Stimulated activated CD4-positive, alpha-beta T cell treated with anti-CD3 and anti-CD28 coated beads, Interleukin-12 subunit alpha, Interleukin-12 subunit beta, amount 100 ng/mL, for 48 hours (primary cell): ENCODE results near the gene MCTP2.

ENCODE experiments used
- DNase-seq, 3 donors: peaks; one replicate each; pipeline ENCODE4 v3.0.0-alpha.2; 2020; ENCODE audit warnings: low read depth in 2 of 3, low spot score in 1 of 3

The MCTP2 gene

DNA sequence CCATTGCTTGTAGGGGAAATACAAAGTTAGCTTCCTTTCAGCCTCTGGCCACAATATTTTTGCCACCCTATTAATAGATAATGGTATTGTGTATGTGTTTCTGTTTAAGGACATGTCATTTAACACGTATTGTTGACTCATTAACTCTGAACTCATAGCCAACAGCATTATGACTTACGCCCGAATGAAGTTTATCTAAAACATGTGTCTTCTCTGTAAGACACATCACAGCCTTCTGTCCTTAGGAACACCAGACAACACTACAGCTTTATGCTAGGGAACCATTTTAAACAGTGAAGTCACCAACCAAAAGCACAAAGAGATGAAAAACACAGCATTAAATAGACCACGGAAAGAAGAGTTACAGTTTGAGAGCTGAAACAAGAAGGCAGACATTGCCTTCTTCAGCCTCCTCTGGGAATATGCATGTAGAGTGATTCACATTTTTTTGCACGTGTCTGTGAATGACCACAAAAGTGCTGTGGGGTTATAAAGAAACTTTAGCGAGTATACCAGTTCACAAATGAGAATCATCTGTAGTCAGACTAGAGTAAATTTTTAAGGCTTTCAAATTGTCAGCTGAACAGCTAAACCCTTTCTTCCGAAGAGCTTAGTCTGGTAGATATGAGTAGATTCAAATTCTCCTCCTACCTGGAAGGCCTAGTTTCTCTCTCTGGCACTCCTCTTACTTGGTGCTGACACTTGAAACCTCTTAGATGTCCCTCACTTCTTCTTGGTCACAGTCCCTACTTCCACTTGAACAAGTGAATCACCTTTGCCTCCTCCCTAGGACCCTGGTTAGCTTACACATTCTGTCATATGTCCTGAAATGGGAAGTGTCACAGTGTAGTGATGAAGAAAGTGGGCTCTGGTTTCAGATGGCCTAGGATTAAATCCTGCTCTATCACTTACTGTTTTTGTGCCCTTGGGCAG is 32.2 kb downstream of the MCTP2 start:
- no peak for DNase-seq

GRCh38 chr15:94265009-94265408 is 33.6 kb downstream of the MCTP2 start:
- DNase-seq, result no peak

GRCh38 chr15:94265982-94266381 is 34.6 kb downstream of the MCTP2 start:
- DNase-seq, result no peak

DNA sequence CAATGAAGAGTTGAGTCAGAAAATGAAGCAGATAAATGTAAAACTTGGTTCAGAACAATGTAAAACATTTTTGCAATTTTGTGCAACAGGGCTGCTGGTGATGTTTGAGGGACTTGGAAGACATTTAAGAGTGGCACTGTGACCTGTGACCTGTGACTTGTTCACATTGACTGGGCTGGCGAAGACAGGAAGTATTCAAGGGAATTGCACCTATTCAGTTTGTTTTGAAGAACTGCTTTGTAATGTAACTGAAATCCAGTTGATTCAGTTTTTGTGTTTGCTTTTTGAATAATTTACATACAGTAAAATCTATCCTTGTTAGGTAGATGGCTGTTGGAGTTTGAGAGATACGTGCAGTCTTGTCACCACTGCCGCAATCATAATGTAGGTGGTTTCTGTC is 35.4 kb downstream of the MCTP2 start:
- no peak for DNase-seq

DNA sequence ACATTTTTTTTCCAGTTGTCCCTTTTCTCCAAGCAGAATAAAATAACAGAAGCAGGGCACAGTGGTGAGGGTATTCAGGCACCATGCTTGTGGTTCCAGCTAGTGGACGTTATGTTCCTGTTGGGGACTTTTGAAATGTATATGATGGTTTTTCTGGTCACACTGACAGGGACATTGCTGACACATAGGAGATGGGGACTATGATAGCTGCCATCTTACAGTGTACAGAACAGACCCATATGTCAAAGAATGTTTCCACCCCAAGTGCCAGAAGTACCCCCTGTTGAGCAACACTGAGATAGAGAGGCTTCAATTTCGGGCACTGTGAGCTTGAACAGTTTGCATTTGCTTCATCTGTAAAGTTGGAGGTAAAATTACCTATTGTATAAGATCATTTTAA is 38.6 kb downstream of the MCTP2 start:
- DNase-seq, result no peak

GRCh38 chr15:94270570-94270969 is 39.2 kb downstream of the MCTP2 start:
- no peak for DNase-seq

DNA sequence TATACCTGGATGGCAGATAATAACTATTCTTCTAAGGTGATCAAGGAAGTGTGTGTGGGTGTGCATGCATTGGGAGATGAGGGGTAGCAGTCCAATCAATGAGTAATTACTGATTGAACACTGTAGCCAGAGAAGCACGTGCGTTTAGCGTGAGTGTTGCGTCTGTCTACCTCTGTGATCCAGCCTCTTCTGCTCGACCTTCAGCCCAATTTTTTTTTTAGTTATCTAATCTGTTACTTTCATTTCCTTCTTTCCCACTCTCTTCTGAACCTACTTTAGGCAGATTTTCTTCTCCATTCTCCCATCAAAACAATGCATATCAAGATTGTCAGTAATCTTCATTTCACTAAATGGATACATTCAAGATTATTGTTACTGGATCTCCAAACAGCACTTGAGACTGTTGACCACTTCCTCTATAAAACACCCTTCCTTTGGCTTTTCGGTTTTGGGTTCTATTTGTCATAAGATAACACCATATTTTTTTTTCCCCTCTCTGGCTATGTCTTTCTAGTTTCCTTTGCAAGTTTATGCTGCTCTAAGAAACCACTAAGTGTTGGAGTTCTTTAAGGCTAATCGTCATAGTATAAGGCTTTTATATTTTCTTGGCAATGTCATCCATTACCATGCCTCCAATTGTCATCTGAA is 41.0 kb downstream of the MCTP2 start:
- DNase-seq, result no peak

- no peak for DNase-seq
Measured at GRCh38 chr15:94273826-94274225, 42.5 kb downstream of the MCTP2 start.

DNA sequence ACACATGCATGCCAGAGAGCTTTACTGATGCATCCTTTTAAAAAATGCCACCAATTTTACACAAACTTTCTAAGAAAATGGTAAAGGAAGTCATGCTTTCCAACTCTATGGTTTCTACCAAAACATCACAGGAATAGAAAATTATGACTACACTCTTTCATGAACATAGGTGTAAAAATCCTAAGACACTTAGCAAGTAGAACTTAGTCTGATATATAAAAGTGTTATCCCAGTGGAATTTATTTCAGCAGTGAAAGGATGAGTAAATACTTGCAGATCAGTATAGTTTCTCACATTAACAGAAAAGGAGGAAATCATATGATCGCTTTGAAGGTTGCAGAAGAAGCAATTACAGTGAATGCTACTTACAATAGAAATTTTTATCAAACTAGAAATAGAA is 43.4 kb downstream of the MCTP2 start:
- no peak for DNase-seq

DNA sequence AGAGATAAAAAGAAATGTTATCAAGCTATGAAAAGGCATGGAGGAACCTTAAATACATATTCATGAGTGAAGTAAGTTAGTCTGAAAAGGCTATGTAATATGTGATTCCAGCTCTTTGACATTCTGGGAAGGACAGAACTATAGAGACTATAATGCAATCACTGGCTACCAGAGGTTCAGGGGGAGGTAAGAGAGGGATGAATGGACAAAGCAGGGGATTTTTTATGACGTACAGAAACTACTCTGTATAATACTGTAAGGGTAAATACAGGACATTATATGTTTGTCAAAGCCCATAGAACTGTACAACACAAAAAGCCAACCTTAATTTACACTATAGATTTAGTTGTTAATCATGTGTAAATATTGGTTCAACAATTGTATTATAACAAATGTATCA is 46.1 kb downstream of the MCTP2 start:
- DNase-seq, result no peak

GRCh38 chr15:94279736-94280135 is 48.4 kb downstream of the MCTP2 start:
- DNase-seq, result no peak

- DNase-seq, result no peak
Measured at GRCh38 chr15:94280301-94280700, 48.9 kb downstream of the MCTP2 start.

- no peak for DNase-seq
Measured at GRCh38 chr15:94282269-94283250, 51.2 kb downstream of the MCTP2 start.

GRCh38 chr15:94286583-94286982 is 55.2 kb downstream of the MCTP2 start:
- DNase-seq, result no peak

DNA sequence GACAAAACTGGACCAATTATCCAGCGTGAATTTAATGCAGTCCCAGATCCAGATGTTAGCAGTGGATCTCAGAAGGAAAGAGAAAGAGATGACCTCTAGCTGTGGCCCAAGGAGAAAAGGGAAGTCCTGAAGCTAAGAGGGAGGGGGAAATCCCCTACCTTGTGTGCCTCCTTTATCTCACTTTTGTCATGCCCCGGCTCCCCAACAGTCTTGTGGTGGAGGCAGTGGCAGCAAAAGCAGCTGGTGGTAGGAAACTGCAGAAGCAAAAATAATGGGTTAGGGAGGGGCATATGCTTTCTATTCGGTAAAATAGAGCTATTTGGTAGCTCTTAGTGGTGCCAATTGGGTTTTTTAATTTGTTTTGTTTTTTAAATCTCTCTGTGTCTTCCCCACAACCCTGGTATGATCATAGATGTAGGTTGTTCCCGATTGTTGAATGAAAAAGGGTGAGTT is 56.5 kb downstream of the MCTP2 start:
- peak in 2 of 3 donors; percentile 14 to 25 for DNase-seq

DNA sequence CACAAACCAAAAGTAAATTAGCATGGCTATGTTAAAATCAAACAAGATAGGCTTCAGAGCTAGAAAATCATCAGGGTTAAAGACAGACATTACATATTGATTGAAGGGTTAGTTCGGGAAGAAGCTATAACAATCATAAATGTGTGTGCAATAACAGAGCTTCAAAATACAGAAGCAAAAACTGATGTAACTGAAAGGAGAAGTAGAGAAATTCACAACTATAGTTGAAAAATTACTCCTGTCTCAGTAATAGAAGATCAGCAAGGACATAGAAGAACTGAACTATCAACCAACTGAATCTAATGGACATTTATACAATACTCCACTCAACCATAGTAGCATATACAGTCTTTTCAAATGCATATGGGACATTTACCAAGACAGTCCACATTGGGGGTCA is 59.4 kb downstream of the MCTP2 start:
- no peak for DNase-seq

DNA sequence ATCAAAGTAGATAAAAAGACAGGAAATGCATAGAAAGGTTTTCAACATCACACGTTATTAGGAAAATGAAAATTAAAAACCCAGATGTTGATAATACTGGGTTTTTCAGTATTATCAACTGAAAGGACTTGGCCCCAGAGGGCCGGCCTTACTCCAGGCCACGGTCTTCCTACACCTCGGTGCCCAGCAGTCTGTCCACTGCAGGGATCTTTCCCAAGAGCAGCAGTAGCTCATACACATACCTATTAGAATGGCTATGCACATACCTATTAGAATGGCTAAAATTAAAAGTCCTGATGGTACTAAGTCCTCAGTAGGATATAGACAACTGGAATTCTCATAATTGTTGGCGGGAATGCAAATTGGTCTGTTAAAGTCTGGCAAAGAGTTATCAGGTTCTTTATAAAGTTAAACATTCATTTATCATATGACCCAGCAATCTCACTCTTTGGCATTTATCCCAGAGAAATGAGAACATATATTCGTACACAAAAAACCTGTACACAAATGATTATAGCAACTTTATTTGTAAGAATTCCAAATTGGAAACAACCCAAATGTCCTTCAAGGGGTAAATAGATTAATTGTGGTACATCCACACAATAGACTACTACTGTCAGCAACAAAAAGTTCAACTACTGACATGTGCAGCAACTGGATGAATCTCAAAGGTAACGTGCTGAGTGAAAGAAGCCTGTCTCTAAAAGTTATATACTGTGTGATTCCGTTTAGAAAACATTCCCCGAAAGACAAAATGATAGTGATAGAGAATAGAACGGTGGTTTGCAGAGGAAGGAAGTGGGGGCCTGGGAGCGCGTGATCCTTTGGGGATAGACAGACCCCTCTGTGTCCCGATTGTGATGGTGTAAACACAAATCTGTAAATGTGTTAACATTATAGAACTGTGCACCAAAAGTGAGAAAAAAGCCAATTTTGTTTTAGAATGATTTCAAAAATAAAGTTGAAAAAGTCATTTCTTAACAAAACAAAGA is 62.3 kb downstream of the MCTP2 start:
- DNase-seq, result no peak

DNA sequence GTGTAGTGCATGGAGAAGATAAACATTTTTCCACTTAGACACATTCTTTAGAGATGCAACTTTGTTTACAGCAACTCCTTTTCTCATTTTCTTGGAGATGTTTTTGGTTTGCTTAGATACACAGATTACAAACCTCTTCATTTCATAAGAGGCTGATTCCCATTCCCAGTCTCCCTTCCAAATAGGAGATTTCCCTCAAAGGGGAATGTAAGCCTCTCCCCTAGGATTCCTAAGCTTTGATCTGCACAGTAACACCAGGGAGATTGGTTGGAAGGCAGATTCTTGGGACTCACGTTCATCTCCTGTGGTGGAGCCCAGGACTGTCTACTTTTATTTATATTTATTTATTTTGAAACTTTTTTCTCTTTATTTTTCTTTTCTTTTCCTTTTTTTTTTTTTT is 63.2 kb downstream of the MCTP2 start:
- DNase-seq, result no peak

DNA sequence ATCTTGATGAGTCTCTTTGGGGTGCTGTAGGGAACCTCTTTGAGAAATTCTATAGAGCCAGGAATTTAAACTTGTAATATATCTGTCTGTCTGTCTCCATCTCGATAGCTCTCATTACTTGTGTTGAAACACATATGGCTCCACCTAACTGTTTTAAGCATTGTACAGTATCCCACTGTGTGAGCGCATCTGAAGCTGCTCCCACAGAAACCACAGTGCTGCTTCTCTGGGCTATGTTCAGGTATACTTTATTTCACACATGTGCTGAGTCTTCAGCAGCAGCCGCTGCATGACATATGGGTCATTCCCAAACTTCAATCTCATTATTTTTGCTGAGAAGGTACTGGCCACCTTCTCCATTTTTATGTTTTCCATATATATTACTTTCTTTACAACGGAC is 63.9 kb downstream of the MCTP2 start:
- DNase-seq, result no peak

DNA sequence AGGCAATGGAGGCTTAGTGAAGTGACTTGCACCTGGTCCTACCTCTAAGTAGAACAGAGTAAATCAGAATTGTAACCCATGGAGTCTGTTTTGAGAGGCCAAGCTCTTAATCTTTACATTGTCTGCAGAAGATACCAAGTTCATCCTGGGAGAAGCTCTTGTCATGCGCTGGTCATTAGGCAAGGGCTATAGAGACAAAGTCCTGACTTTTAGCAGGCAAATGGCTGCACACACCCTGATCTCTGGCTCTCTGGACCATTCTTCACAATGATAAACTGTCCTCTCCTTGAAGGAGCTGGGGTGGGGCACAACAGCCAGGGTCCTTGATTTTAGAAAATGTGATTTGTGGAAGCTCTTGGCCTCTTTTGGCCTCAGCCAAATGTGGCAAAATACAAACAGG is 65.4 kb downstream of the MCTP2 start:
- DNase-seq, result no peak
